GM20000 (cell line): ENCODE results near the gene STAU1.
A peak's percentile ranks its signal among the peaks of the same experiment; 100 is the strongest.

ENCODE experiments used
- DNase-seq: peaks from one replicate; pipeline ENCODE4 v3.0.0; 2012; ENCODE audit warnings: low spot score
- CTCF ChIP-seq: IDR thresholded peaks from 2 replicates; pipeline ENCODE4 v1.5.1; 2012; ENCODE audit warnings: mild to moderate bottlenecking, control low read depth; ENCODE audit errors: extremely low read depth, missing control alignments

STAU1 gene

GRCh38 chr20:49230561-49231133 is 42.5 kb upstream of the STAU1 start:
- no peak for TF ChIP-seq CTCF
- DNase-seq: no peak

DNA sequence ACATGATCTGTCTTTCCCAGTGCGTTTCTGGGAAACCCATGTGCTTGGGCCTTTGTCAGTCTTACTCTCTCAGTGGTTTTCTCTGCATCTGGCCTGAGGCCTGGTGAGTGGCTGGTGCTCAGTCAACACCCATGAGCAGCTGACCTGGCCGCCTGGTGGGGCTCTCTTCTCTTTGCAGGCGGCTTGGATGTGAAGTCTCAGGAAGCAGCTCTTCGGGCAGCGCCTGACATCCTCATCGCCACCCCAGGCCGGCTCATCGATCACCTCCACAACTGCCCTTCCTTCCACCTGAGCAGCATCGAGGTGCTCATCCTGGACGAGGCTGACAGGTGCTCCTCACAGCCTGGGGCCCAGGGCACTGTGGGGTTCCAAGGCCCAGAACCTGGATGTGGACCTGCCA is 41.9 kb upstream of the STAU1 start:
- no peak for DNase-seq

DNA sequence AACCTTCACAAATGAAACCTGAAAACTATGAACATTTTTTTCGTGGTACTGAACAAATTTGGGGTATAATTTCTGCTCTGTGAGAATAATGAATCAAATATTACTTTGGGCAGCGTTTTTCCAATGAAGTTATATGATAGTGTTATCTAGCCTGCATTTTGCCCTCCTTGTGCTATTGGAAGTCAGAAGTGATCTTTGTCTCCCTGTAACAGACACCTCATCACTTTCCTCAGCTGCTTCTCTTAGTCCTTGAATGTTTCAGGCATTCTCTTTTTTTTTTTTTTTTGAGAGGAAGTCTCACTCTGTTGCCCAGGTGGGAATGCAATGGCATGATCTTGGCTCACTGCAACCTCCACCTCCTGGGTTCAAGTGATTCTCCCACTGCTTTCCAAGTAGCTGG is 41.2 kb upstream of the STAU1 start:
- TF ChIP-seq CTCF: no peak
- no peak for DNase-seq

More for the DNA sequence above, 41.9 kb upstream of the STAU1 start:
- TF ChIP-seq CTCF: no peak

DNA sequence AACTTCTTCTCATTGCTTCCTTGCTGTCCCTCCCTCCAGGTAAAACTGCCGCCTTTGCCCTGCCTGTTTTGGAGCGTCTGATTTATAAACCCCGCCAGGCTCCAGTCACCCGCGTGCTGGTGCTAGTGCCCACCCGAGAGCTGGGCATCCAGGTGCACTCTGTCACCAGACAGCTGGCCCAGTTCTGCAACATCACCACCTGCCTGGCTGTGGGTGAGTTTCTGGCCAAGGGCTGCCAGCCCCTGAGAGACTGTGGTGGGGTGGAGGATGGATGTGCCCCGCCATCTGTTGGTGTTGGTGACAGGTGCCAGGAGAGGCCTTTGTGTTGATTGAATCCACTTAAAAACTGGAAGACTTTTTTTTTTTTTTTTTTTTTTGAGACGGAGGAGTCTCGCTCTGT is 40.5 kb upstream of the STAU1 start:
- DNase-seq: no peak
- no peak for TF ChIP-seq CTCF

GRCh38 chr20:49225896-49226295 is 37.8 kb upstream of the STAU1 start:
- no peak for TF ChIP-seq CTCF

DNA sequence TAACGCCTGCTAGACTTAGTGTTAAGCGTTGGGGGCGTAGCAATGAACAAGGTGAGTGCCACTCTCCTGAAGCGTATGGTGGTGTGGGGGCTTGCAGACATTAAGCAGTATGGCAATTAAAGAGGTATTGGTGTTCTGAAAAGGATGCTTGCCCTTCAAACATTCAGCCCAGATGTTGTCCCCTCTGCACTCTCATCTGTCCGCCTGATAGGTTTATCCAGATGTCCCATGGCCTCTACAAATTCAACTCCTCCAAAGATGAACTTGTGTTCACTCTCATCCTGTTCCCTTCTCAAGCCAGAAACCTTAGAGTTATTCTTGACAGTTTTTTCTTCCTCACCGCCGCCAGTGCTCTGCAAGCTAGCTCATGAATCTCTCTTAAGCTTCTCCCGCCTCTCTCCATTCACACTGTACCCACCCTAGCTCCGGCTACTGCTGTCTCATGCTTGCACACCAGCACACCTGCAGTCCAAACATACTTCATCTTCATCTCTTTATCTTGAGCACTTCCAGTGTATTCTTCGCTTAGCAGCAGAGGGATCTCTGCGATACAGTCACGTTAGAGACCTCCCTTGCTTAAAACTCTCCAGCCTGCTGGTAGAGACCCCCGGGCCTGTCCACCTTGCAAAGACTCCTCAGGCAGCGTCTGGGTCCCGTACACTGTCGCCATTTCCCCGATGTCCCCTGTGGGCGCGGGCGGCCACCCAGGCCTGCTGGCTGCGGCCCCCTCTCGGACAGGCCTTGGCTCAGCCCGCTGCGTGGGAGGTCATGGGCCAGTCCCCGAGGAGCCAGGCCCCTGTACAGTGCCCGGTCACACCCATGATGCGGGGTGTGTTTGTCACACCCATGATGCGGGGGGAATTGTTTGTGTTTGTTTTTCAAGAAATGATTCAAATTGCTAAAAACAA is 32.0 kb upstream of the STAU1 start:
- DNase-seq: peak; percentile 15
- no peak for TF ChIP-seq CTCF

More at GRCh38 chr20:49225896-49226295, 37.8 kb upstream of the STAU1 start:
- no peak for DNase-seq
